OCI-LY1 (cell line): ENCODE data around the gene ITSN1.

Source experiments
- H2AFZ ChIP-seq: fragments of 200-600 bp; sonication (generic), shearing (Covaris generic); 2 replicates; pipeline ENCODE4 v1.6.0; 2014; ENCODE audit warnings: antibody characterized with exemption, mild to moderate bottlenecking, low read length
- H3F3A ChIP-seq: fragments of 200-600 bp; sonication (generic), shearing (Covaris generic); 2 replicates; pipeline ENCODE4 v1.6.0; 2014; ENCODE audit warnings: mild to moderate bottlenecking, antibody characterized with exemption, low read length, moderate library complexity; ENCODE audit not compliant: insufficient read depth
- H3K27ac ChIP-seq: fragments of 200-600 bp; sonication (generic); 2 replicates; pipeline ENCODE4 v1.5.1; 2014; ENCODE audit warnings: low read length, mixed run types, mild to moderate bottlenecking, low read depth; ENCODE audit not compliant: poor library complexity, severe bottlenecking
- H3K27me3 ChIP-seq: fragments of 200-600 bp; sonication (generic); 2 replicates; pipeline ENCODE4 v1.6.0; 2014; ENCODE audit warnings: antibody characterized with exemption, mild to moderate bottlenecking, low read length, moderate library complexity; ENCODE audit not compliant: insufficient read depth
- H3K36me3 ChIP-seq: fragments of 200-600 bp; sonication (generic); 2 replicates; pipeline ENCODE4 v1.6.1; 2014; ENCODE audit warnings: mild to moderate bottlenecking, antibody characterized with exemption, low read length, moderate library complexity, mixed read lengths; ENCODE audit not compliant: insufficient read depth
- H3K4me1 ChIP-seq: fragments of 200-600 bp; sonication (generic); 2 replicates; pipeline ENCODE4 v1.5.1; 2014; ENCODE audit warnings: mild to moderate bottlenecking, low read length, moderate library complexity; ENCODE audit not compliant: insufficient read depth, severe bottlenecking
- H3K4me2 ChIP-seq: fragments of 200-600 bp; sonication (generic), shearing (Covaris generic); 2 replicates; pipeline ENCODE4 v1.6.1; 2014; ENCODE audit warnings: low read length
- H3K4me3 ChIP-seq: fragments of 200-600 bp; sonication (generic); 2 replicates; pipeline ENCODE4 v1.5.1; 2014; ENCODE audit warnings: low read length, low read depth, mild to moderate bottlenecking, mixed read lengths; ENCODE audit not compliant: poor library complexity, severe bottlenecking
- H3K79me2 ChIP-seq: fragments of 200-600 bp; shearing (Covaris generic); 2 replicates; pipeline ENCODE4 v1.6.1; 2016; ENCODE audit warnings: mixed run types, low read length, mixed read lengths; ENCODE audit not compliant: insufficient read depth
- H3K9ac ChIP-seq: fragments of 200-600 bp; sonication (generic), shearing (Covaris generic); 2 replicates; pipeline ENCODE4 v1.6.1; 2014; ENCODE audit warnings: mild to moderate bottlenecking, low read length, mixed read lengths
- H3K9me2 ChIP-seq: fragments of 200-600 bp; sonication (generic), shearing (Covaris generic); 2 replicates; pipeline ENCODE4 v1.6.1; 2014; ENCODE audit warnings: low read depth, mild to moderate bottlenecking, low read length, mixed read lengths
- H3K9me3 ChIP-seq: fragments of 200-600 bp; shearing (Covaris generic); 2 replicates; pipeline ENCODE4 v1.6.1; 2014; ENCODE audit warnings: low read length, mixed read lengths
- H4K20me1 ChIP-seq: fragments of 200-600 bp; sonication (generic), shearing (Covaris generic); 2 replicates; pipeline ENCODE4 v1.6.0; 2016; ENCODE audit warnings: mild to moderate bottlenecking, low read length; ENCODE audit not compliant: insufficient read depth
- EZH2 ChIP-seq: fragments of 200-600 bp; sonication (generic), shearing (Covaris generic); IDR thresholded peaks from 2 replicates; pipeline ENCODE4 v1.8.0; 2017; ENCODE audit warnings: borderline replicate concordance, mixed run types, mild to moderate bottlenecking, antibody characterized with exemption, low read length, moderate library complexity, mixed read lengths
- TF ChIP-seq, protein P1 (sequence below): fragments of 200-600 bp; sonication (generic), shearing (Covaris generic); IDR thresholded peaks from 2 replicates; pipeline ENCODE4 v1.5.1; 2017; ENCODE audit warnings: mild to moderate bottlenecking, antibody characterized with exemption, low read length, moderate library complexity, mixed read lengths

The ITSN1 gene

DNA sequence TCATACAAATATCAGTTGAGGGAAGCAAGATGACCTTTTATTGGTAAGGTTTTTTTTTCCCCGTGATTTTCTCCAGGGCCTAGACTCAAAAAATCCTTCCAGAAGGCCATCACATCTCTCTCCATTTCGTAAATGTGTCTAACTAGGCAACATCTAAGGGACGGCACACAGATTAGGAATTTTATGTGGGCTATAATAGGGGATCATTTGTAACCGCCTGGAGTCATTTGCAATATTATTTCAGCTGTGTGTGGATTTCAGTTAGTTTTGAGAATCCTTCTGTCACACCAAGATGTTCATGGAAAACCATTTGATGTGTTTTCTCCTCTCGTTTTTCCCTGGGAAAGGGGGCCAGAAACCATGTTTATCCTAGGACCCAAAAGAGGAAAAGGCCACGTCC is 210.2 kb downstream of the ITSN1 start:
- H3K36me3 ChIP-seq, result no peaks in the 10 kb centered on the region
- no peaks in the 10 kb centered on the region for H3K9me3 ChIP-seq
- no peaks in the 10 kb centered on the region for H4K20me1 ChIP-seq
- no peak overlapping the region for H3K27ac ChIP-seq
- H3K27me3 ChIP-seq, result peaks cover 3% of the 10 kb centered on the region; the same call in 1 of the 2 replicates
- H2AFZ ChIP-seq, result no peak overlapping the region
- no peaks in the 10 kb centered on the region for H3K9me2 ChIP-seq
- no peak overlapping the region for H3K9ac ChIP-seq
- no peak overlapping the region for H3K4me3 ChIP-seq
- H3F3A ChIP-seq, result no peaks in the 10 kb centered on the region
- H3K79me2 ChIP-seq, result no peaks in the 10 kb centered on the region
- H3K4me2 ChIP-seq, result no peak overlapping the region
- no peak for TF ChIP-seq EZH2
- TF ChIP-seq, protein P1, sequence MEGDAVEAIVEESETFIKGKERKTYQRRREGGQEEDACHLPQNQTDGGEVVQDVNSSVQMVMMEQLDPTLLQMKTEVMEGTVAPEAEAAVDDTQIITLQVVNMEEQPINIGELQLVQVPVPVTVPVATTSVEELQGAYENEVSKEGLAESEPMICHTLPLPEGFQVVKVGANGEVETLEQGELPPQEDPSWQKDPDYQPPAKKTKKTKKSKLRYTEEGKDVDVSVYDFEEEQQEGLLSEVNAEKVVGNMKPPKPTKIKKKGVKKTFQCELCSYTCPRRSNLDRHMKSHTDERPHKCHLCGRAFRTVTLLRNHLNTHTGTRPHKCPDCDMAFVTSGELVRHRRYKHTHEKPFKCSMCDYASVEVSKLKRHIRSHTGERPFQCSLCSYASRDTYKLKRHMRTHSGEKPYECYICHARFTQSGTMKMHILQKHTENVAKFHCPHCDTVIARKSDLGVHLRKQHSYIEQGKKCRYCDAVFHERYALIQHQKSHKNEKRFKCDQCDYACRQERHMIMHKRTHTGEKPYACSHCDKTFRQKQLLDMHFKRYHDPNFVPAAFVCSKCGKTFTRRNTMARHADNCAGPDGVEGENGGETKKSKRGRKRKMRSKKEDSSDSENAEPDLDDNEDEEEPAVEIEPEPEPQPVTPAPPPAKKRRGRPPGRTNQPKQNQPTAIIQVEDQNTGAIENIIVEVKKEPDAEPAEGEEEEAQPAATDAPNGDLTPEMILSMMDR, result no peak
- H3K4me1 ChIP-seq, result peaks cover 12% of the 10 kb centered on the region

DNA sequence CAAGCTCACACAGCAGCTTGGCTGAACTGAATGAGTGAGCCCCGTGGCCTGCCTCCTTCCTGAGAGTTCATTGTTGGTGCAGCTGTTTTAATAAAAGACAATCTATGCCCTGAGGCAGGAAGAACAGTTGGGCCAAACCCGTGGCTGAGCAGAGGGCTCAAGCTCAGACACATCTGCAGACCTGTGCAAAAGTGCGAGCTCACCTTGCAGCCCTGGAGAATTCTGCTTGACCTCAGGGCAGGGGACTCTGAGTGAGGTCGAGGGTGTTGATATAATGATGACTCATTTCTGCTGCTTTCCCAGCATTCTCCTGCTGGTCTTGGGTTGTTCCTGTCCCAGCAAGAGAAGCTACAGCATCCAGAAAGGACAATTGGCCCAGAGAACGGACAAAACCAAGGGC is 212.3 kb downstream of the ITSN1 start:
- H3K9me3 ChIP-seq, result no peaks in the 10 kb centered on the region
- no peak overlapping the region for H3K4me2 ChIP-seq
- peaks cover 3% of the 10 kb centered on the region; the same call in 1 of the 2 replicates for H3K27me3 ChIP-seq

DNA sequence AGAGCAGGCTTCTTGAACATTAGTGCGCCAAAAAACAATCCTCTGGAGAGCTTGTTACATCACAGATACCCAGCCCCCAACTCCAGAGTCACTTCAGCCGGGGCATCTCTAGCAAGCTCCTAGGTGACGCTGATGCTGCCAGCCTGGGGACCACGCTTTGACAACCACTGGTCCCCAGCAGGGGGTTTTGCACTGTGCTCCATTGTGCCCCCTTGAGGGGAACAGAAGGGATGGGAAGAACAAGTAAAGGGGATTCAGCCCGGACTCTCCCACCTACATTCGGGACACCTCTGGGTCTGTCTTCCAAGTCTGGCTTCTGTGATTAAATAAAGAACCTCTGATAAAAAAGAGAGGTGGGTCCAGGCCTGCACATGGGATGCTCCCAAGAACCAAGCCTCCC is 212.9 kb downstream of the ITSN1 start:
- no peaks in the 10 kb centered on the region for H3F3A ChIP-seq
- no peaks in the 10 kb centered on the region for H3K36me3 ChIP-seq
- no peak overlapping the region for H3K9ac ChIP-seq
- no peaks in the 10 kb centered on the region for H3K4me1 ChIP-seq
- H3K9me2 ChIP-seq, result no peaks in the 10 kb centered on the region
- H3K4me3 ChIP-seq, result no peak overlapping the region
- H3K27me3 ChIP-seq, result peaks cover 1% of the 10 kb centered on the region; the same call in 1 of the 2 replicates
- no peaks in the 10 kb centered on the region for H4K20me1 ChIP-seq
- no peak overlapping the region for H3K4me2 ChIP-seq
- H3K9me3 ChIP-seq, result no peaks in the 10 kb centered on the region
- H3K79me2 ChIP-seq, result no peaks in the 10 kb centered on the region
- no peak overlapping the region for H2AFZ ChIP-seq
- no peak overlapping the region for H3K27ac ChIP-seq
- TF ChIP-seq, protein P1, result peak; percentile 63
- TF ChIP-seq EZH2, result no peak

More for the DNA sequence above, 212.3 kb downstream of the ITSN1 start:
- no peaks in the 10 kb centered on the region for H3F3A ChIP-seq
- H3K4me1 ChIP-seq, result no peaks in the 10 kb centered on the region
- no peak overlapping the region for H3K27ac ChIP-seq
- H2AFZ ChIP-seq, result no peak overlapping the region
- H3K9ac ChIP-seq, result no peak overlapping the region
- H3K9me2 ChIP-seq, result no peaks in the 10 kb centered on the region
- H4K20me1 ChIP-seq, result no peaks in the 10 kb centered on the region
- no peak overlapping the region for H3K4me3 ChIP-seq
- no peak for TF ChIP-seq EZH2
- TF ChIP-seq, protein P1, result no peak
- H3K79me2 ChIP-seq, result no peaks in the 10 kb centered on the region
- H3K36me3 ChIP-seq, result no peaks in the 10 kb centered on the region
